ENCODE data around the gene GALNT16.

GALNT16 gene

DNA sequence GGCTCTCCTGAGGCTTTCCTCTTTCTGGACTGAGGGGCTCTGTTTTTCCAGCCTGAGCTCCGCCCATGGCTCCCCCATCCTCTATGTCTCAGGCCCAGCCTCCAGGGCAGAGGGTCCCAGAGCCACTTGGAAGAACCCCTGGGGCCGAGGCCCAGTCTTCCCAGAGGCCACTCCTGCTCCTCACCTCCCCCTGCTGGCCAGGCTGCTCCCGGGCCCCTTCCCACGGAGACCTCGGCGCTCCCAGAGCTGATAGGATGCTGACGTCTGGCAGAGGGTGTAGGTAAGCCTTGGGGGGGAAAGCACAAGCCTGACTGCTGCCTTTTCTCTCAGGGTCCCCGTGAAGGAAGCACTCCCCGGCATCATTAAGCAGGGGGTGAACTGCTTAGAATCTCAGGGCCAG lies 86.8 kb downstream of the GALNT16 start:
- DNase-seq (ENCODE audit: low spot score): no peak
- H3K4me3 ChIP-seq: no peak overlapping the region
- no peak overlapping the region for H3K27ac ChIP-seq
- no peak for TF ChIP-seq CTCF (IDR thresholded peaks at IDR 0.05)

GRCh38 chr14:69349091-69349777 lies 89.3 kb downstream of the GALNT16 start:
- no peak for TF ChIP-seq CTCF (IDR thresholded peaks at IDR 0.05)
- no peak overlapping the region for H3K4me3 ChIP-seq
- no peak for DNase-seq (ENCODE audit: low spot score)

GRCh38 chr14:69350892-69351291 lies 90.9 kb downstream of the GALNT16 start:
- DNase-seq (ENCODE audit: low spot score): no peak
- Histone ChIP-seq H3K4me3 (no peak overlapping the region), H3K27ac (no peak overlapping the region)
- TF ChIP-seq CTCF (IDR thresholded peaks at IDR 0.05): no peak

More at GRCh38 chr14:69349091-69349777, 89.3 kb downstream of the GALNT16 start:
- no peak overlapping the region for H3K27ac ChIP-seq

- Histone ChIP-seq H3K27ac (no peak overlapping the region), H3K4me3 (no peak overlapping the region)
- no peak for DNase-seq (ENCODE audit: low spot score)
- TF ChIP-seq CTCF (IDR thresholded peaks at IDR 0.05): no peak
These were observed 91.4 kb downstream of the GALNT16 start for GRCh38 chr14:69351385-69351784.

DNA sequence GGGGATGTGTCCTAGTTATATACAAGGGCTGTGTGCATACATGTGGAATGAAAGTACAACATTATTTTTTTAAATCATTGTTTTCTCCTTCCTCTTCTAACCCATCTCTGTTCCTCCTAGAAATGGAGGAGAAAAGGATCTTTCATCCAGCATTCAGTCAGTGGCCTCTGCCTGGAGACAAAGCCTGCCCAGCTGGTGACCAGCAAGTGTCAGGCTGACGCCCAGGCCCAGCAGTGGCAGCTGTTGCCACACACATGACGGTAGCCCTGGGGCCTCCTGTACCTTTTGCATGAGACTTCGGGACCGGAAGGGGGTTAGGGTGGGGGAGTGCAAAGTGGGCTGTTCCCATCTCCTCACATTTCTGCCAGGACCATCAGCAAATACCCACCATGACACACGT lies 92.0 kb downstream of the GALNT16 start:
- no peak for DNase-seq (ENCODE audit: low spot score)
- no peak overlapping the region for H3K27ac ChIP-seq
- TF ChIP-seq CTCF (IDR thresholded peaks at IDR 0.05): no peak
- H3K4me3 ChIP-seq: no peak overlapping the region

GRCh38 chr14:69353168-69353567 lies 93.2 kb downstream of the GALNT16 start:
- no peak for DNase-seq (ENCODE audit: low spot score)
- TF ChIP-seq CTCF (IDR thresholded peaks at IDR 0.05): no peak
- Histone ChIP-seq H3K27ac (no peak overlapping the region), H3K4me3 (no peak overlapping the region)

DNA sequence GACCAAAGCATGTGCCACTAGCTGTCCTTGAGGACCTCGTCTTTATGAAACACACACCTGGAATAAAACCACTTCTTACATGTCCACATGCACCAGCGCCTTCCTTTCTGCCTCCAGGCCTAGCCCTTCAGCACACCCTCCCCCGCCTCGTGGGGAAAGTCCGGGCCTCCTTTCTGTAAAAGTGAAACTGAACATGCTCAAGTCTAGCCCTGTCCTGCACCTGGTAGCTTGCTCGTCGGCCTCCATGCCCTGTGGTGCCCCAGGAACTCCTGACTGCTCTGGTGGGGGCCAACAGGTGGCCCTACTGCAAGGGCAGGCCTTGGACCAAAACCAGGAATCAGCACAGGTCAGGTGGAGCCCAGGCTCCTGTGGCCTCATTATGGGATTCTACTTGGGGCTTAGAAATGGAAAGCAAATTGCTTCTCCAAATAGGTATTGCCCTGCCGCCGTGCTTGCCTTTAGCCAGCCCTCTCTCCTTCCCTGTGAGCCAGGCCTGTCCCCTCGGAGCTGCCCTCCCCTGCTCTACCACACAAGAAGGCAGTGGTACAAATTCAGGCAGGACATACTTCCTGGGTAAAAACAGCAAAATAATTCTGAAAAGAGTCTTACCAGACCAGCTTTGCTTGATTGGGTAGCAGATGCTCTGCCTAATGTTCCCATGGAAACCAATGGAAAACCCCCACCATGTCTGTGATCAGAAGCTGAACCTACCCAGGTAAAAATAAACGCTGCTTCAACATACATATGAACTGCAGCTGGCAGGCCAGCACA lies 94.6 kb downstream of the GALNT16 start:
- no peak for TF ChIP-seq CTCF (IDR thresholded peaks at IDR 0.05)
- DNase-seq (ENCODE audit: low spot score): no peak
- H3K27ac ChIP-seq: peak overlapping the region; percentile 78 to 83
- no peak overlapping the region for H3K4me3 ChIP-seq

Data from coronary artery (tissue), 2 donors.